ENCODE results near the gene OR10K1.

Gene OR10K1

GRCh38 chr1:158507511-158507910 lies 45.9 kb downstream of the OR10K1 start:
- H2AFZ ChIP-seq (ENCODE audit: low read length): no peak overlapping the region
- TF ChIP-seq CTCF (IDR thresholded peaks at IDR 0.05; ENCODE audit: low read length) (no peak), EZH2 (IDR thresholded peaks at IDR 0.05; ENCODE audit: borderline replicate concordance, low read length) (no peak)

DNA sequence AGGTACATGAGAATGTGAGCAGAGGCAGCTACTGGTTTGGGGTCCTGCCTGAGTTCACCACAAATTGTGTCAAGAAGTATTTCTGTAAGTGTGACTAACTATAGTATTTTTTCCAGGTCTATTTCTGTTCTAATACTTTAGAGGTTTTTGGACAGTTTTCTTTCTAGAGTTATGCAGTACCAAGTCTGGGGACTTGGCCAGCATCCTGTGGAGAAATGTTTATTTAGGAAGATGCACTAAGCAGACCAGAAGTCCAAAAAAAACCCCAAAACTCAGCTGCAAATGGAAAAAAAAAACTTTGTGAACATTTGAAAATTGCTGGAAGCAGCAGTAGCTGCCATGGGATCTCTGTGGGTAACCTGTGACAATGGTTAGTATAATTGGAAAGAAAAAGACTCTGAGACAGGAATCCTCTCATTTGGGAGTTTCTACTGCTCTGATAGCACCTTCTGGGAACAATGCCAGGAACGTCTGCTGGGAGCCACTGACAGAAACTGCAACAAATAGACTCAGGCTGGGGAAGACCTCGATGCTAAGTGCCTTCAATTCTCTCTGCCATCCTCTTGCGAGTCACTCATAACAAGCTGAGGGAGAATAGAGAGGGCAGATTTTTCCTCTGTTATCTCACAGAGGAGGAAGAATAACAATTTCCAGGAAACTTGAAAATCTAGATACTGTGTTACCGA lies 48.0 kb downstream of the OR10K1 start:
- no peaks in the 10 kb centered on the region for H3K79me2 ChIP-seq (ENCODE audit: insufficient read depth, low read length)
- no peak overlapping the region for H3K4me2 ChIP-seq (ENCODE audit: low read length)
- H4K20me1 ChIP-seq (ENCODE audit: insufficient read depth, low read length): no peaks in the 10 kb centered on the region
- H3K9me3 ChIP-seq (ENCODE audit: low read length): no peaks in the 10 kb centered on the region
- H3K4me3 ChIP-seq (ENCODE audit: low read depth, low read length, poor library complexity, severe bottlenecking): no peak overlapping the region
- H3K4me1 ChIP-seq (ENCODE audit: insufficient read depth, low read length, severe bottlenecking): no peaks in the 10 kb centered on the region
- H3F3A ChIP-seq (ENCODE audit: insufficient read depth, low read length): no peaks in the 10 kb centered on the region
- no peaks in the 10 kb centered on the region for H3K27me3 ChIP-seq (ENCODE audit: insufficient read depth, low read length)
- no peak overlapping the region for H3K9ac ChIP-seq (ENCODE audit: low read length)
- no peak overlapping the region for H2AFZ ChIP-seq (ENCODE audit: low read length)
- no peaks in the 10 kb centered on the region for H3K9me2 ChIP-seq (ENCODE audit: low read depth, low read length)
- H3K36me3 ChIP-seq (ENCODE audit: insufficient read depth, low read length): no peaks in the 10 kb centered on the region
- TF ChIP-seq CTCF (IDR thresholded peaks at IDR 0.05; ENCODE audit: low read length) (no peak), EZH2 (IDR thresholded peaks at IDR 0.05; ENCODE audit: borderline replicate concordance, low read length) (no peak)
- no peak overlapping the region for H3K27ac ChIP-seq (ENCODE audit: low read depth, low read length, poor library complexity, severe bottlenecking)

More at GRCh38 chr1:158507511-158507910, 45.9 kb downstream of the OR10K1 start:
- Histone ChIP-seq H3K79me2 (ENCODE audit: insufficient read depth, low read length) (no peaks in the 10 kb centered on the region), H3K36me3 (ENCODE audit: insufficient read depth, low read length) (no peaks in the 10 kb centered on the region), H3K4me1 (ENCODE audit: insufficient read depth, low read length, severe bottlenecking) (no peaks in the 10 kb centered on the region), H3K9me2 (ENCODE audit: low read depth, low read length) (no peaks in the 10 kb centered on the region), H3K9ac (ENCODE audit: low read length) (no peak overlapping the region), H3K4me3 (ENCODE audit: low read depth, low read length, poor library complexity, severe bottlenecking) (no peak overlapping the region), H3K27ac (ENCODE audit: low read depth, low read length, poor library complexity, severe bottlenecking) (no peak overlapping the region), H3K27me3 (ENCODE audit: insufficient read depth, low read length) (no peaks in the 10 kb centered on the region), H4K20me1 (ENCODE audit: insufficient read depth, low read length) (no peaks in the 10 kb centered on the region), H3K9me3 (ENCODE audit: low read length) (no peaks in the 10 kb centered on the region), H3K4me2 (ENCODE audit: low read length) (no peak overlapping the region), H3F3A (ENCODE audit: insufficient read depth, low read length) (no peaks in the 10 kb centered on the region)

DNA sequence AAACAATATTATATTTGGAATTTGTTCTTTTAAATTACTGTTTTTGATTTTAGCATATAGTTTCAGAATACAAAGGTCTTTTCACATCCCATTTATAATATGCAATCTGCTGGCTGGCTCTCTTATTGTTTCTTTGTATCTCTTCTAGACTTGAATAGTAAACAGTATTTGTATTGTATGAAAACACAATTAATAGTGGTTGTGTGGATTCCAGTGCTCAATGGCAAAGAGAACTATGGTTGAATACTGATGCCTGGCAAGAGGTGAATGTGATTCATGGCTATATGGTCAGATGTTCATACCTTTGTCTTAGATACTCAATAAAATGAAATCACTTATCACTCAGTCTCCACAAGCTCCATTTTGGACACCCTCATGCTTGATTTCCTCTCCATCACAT lies 55.3 kb downstream of the OR10K1 start:
- Histone ChIP-seq H3K27me3 (ENCODE audit: insufficient read depth, low read length) (no peaks in the 10 kb centered on the region), H3K4me3 (ENCODE audit: low read depth, low read length, poor library complexity, severe bottlenecking) (no peak overlapping the region), H3F3A (ENCODE audit: insufficient read depth, low read length) (no peaks in the 10 kb centered on the region), H3K79me2 (ENCODE audit: insufficient read depth, low read length) (no peaks in the 10 kb centered on the region), H3K4me2 (ENCODE audit: low read length) (no peak overlapping the region), H3K9ac (ENCODE audit: low read length) (no peak overlapping the region), H3K9me3 (ENCODE audit: low read length) (no peaks in the 10 kb centered on the region), H2AFZ (ENCODE audit: low read length) (no peak overlapping the region), H4K20me1 (ENCODE audit: insufficient read depth, low read length) (no peaks in the 10 kb centered on the region), H3K9me2 (ENCODE audit: low read depth, low read length) (no peaks in the 10 kb centered on the region), H3K4me1 (ENCODE audit: insufficient read depth, low read length, severe bottlenecking) (no peaks in the 10 kb centered on the region), H3K27ac (ENCODE audit: low read depth, low read length, poor library complexity, severe bottlenecking) (no peak overlapping the region), H3K36me3 (ENCODE audit: insufficient read depth, low read length) (no peaks in the 10 kb centered on the region)
- TF ChIP-seq EZH2 (IDR thresholded peaks at IDR 0.05; ENCODE audit: borderline replicate concordance, low read length): no peak
- TF ChIP-seq CTCF (IDR thresholded peaks at IDR 0.05; ENCODE audit: low read length): no peak

Data from OCI-LY1 (cell line).